Activated T-cell treated with anti-CD3 and anti-CD28 coated beads, Interleukin-2, amount 50 U/mL, for 4 hours (primary cell): Measurements from ENCODE around the gene PCSK6. TPM values are rescaled to one million over a fixed set of nuclear protein-coding genes. Genes with fewer than 3 reads are reported as not detected.

Source experiments
- ATAC-seq, 2 donors: fragments of 200-7000 bp; cut with Tn5 transposase; one replicate each; pipeline ENCODE4 v1.10.0; 2021
- DNase-seq: peaks from one replicate; pipeline ENCODE4 v3.0.0-alpha.2; 2020
- H3K27me3 Mint-ChIP-seq: one replicate; pipeline ENCODE4 v1.8.0; 2021; ENCODE audit warnings: low read depth, mixed read lengths
- H3K36me3 Mint-ChIP-seq: one replicate; pipeline ENCODE4 v1.8.0; 2022; ENCODE audit warnings: mixed read lengths; ENCODE audit not compliant: insufficient read depth
- H3K4me1 Mint-ChIP-seq: one replicate; pipeline ENCODE4 v1.8.0; 2021; ENCODE audit warnings: low read depth, mixed read lengths
- H3K4me3 Mint-ChIP-seq: one replicate; pipeline ENCODE4 v1.8.0; 2021; ENCODE audit warnings: mild to moderate bottlenecking, moderate library complexity, mixed read lengths
- H3K9me3 Mint-ChIP-seq: one replicate; pipeline ENCODE4 v1.8.0; 2021; ENCODE audit warnings: mixed read lengths
- total RNA-seq, 3 donors: library from RNA; stranded (reverse); gene quantifications; one replicate each; pipeline ENCODE4 v1.2.1, GENCODE V29; 2021

The PCSK6 gene
- total RNA-seq, 3 donors from 2014 or later = 0.53 to 0.83 (median 0.65) TPM

- DNase-seq (no peak), ATAC-seq (no peak)
- Mint-ChIP-seq H3K36me3 (peaks cover 3% of the 10 kb centered on the region), H3K4me3 (no peak overlapping the region), H3K4me1 (no peaks in the 10 kb centered on the region), H3K9me3 (no peaks in the 10 kb centered on the region), H3K27me3 (no peaks in the 10 kb centered on the region)
Observed at GRCh38 chr15:101264011-101264410, 225.5 kb downstream of the PCSK6 start.

DNA sequence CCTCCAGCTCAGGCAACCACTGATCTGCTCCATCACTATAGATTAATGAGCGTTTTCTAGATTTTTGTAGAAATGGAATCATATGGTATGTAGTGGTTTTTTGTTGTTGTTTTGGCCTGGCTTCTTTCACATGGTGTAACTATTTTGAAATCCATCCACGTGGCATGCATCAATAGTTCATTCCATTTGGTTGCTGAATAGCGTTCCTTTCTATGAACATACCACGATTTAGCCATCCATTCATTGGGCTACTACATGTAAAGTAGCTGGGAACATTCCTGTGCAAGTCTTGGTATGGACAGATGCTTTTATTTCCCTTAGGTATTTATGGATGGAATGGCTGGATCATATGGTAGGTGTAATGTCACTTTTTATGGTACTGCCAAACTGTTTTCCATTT is 227.0 kb downstream of the PCSK6 start:
- Mint-ChIP-seq H3K4me3 (no peak overlapping the region), H3K27me3 (peaks cover 2% of the 10 kb centered on the region), H3K36me3 (no peaks in the 10 kb centered on the region), H3K9me3 (no peaks in the 10 kb centered on the region), H3K4me1 (peaks cover 2% of the 10 kb centered on the region)
- DNase-seq = no peak
- no peak for ATAC-seq

- no peaks in the 10 kb centered on the region for H3K9me3 Mint-ChIP-seq
- ATAC-seq (peak; percentile 39 to 52), DNase-seq (peak; percentile 50)
- peaks cover 2% of the 10 kb centered on the region for H3K27me3 Mint-ChIP-seq
- peaks cover 16% of the 10 kb centered on the region for H3K4me1 Mint-ChIP-seq
- no peak overlapping the region for H3K4me3 Mint-ChIP-seq
- H3K36me3 Mint-ChIP-seq = no peaks in the 10 kb centered on the region
Observed at GRCh38 chr15:101258238-101259144, 231.0 kb downstream of the PCSK6 start.

DNA sequence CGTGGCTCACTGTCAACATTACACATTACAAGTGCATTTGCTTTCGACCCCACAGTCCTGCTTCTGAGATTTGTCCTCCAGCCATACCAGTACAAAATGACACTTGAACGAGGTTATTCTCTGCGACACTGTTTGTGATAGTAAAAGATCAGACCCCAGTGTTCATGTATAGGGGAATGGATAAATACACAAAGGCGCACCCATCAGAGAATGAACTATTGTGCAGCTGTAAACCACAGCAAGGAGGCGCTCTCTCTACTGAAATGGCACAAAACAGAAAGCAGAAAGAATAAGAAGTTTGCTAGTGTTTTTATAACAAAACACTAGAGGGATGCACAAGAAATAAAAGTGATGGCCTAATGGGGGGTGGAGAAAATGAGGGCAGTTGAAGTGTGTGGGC is 232.8 kb downstream of the PCSK6 start:
- Mint-ChIP-seq H3K9me3 (no peaks in the 10 kb centered on the region), H3K4me3 (no peak overlapping the region), H3K27me3 (peaks cover 2% of the 10 kb centered on the region), H3K36me3 (no peaks in the 10 kb centered on the region), H3K4me1 (peaks cover 27% of the 10 kb centered on the region)
- ATAC-seq (no peak), DNase-seq (no peak)

DNA sequence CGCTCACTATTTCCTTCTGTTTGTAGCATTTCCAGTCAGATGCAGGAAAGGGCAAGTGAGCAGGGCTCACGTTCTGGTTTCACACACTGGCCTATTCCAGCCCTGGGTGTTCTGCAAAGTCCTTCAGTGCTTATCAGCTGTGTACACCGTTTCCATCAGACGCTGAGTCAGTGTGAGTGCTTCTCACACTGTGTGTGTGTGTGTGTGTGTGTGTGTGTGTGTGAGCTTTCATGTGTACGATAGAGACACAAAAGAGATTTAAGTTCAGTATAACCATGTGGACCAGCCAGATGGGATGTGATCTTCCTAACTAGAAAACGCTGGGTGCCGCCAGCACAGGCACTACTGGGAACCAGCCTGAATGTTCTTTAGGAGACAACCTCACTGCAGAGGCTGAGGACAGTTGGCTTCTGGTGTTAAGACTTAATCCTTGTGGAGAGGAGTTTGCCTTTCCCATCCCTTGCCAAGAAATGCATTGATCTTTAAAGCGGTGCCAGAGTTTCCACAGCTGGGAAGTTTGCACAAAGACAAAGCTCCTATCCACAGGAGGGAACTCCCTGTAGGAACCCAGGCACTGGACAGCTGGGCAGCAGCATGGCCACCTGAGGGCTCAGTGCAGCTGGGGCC is 233.8 kb downstream of the PCSK6 start:
- Mint-ChIP-seq H3K9me3 (no peaks in the 10 kb centered on the region), H3K4me1 (peaks cover 27% of the 10 kb centered on the region), H3K27me3 (peaks cover 2% of the 10 kb centered on the region), H3K4me3 (no peak overlapping the region), H3K36me3 (peaks cover under 1% of the 10 kb centered on the region)
- DNase-seq (no peak), ATAC-seq (no peak)

DNA sequence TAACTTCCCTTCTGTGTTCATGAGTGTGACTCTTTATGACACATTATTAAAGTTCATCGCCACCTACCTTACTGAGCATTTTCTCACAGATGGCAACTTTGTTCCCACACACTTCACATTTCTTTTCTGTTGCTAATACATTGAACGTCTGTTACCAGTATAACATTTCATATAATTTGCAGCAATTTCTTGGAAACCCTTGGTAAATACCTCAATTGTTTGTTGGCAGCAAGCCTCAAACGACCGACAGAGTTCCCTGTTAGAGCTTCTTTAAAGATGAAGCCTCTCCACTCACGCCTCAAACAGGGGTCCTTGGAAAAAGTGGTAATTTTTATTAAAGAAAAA is 234.5 kb downstream of the PCSK6 start:
- DNase-seq (no peak), ATAC-seq (no peak)
- H3K4me1 Mint-ChIP-seq = peaks cover 32% of the 10 kb centered on the region
- no peaks in the 10 kb centered on the region for H3K9me3 Mint-ChIP-seq
- peaks cover 6% of the 10 kb centered on the region for H3K36me3 Mint-ChIP-seq
- no peak overlapping the region for H3K4me3 Mint-ChIP-seq
- H3K27me3 Mint-ChIP-seq = peaks cover 2% of the 10 kb centered on the region

GRCh38 chr15:101254157-101255050 is 235.1 kb downstream of the PCSK6 start:
- ATAC-seq = no peak

More at GRCh38 chr15:101254157-101255050, 235.1 kb downstream of the PCSK6 start:
- Mint-ChIP-seq H3K9me3 (no peaks in the 10 kb centered on the region), H3K27me3 (peaks cover 2% of the 10 kb centered on the region), H3K4me1 (peaks cover 38% of the 10 kb centered on the region), H3K4me3 (no peak overlapping the region), H3K36me3 (peaks cover 10% of the 10 kb centered on the region)
- no peak for DNase-seq

Other genes with a start within 250 kb of the PCSK6 start
- 10 to 100 TPM; 79.7 to 94.4 (median 88.0) TPM for gene CHSY1, start 237.7 kb downstream of the PCSK6 start, total RNA-seq
- 10 to 100 TPM; 51.8 to 68.1 (median 55.2) TPM for gene SELENOS, start 212.2 kb downstream of the PCSK6 start, total RNA-seq
- 100 to 1,000 TPM; 229 to 264 (median 233) TPM for gene SNRPA1, start 194.5 kb downstream of the PCSK6 start, total RNA-seq
- 10 to 100 TPM; 75.5 to 89.8 (median 81.7) TPM for gene TM2D3, start 162.7 kb upstream of the PCSK6 start, total RNA-seq
- gene TARS3, start 234.8 kb upstream of the PCSK6 start, total RNA-seq = 1 to 10 TPM; 6.1 to 6.7 (median 6.1) TPM